CD14-positive monocyte (primary cell): ENCODE measurements around the gene PPP1R13B. TPM values are rescaled to one million over a fixed set of nuclear protein-coding genes. Genes with fewer than 3 reads are reported as not detected.
A peak's percentile ranks its signal among the peaks of the same experiment; 100 is the strongest.

Source experiments
- DNase-seq, 3 donors: peaks; one replicate each; pipeline ENCODE4 v3.0.0-alpha.2; 2011 to 2022
- H2AFZ ChIP-seq: 2 replicates; pipeline ENCODE4 v1.6.0; 2012; ENCODE audit warnings: mild to moderate bottlenecking, low read depth, low read length, inconsistent platforms; ENCODE audit not compliant: insufficient read depth, poor library complexity, severe bottlenecking
- H3K27ac ChIP-seq, 2 donors: 1 replicate in 1 of 2; 2 replicates in 1 of 2; pipeline ENCODE4 v1.5.1; 2012 to 2013; ENCODE audit warnings: low read length in 2 of 2, control low read depth in 1 of 2, inconsistent platforms in 1 of 2, low read depth in 1 of 2, mild to moderate bottlenecking in 1 of 2
- H3K27me3 ChIP-seq, 2 donors: one replicate each; pipeline versions ENCODE4 v1.6.0 to v1.6.1; 2011 to 2013; ENCODE audit warnings: low read length in 2 of 2; ENCODE audit not compliant: control insufficient read depth in 2 of 2, insufficient read depth in 2 of 2
- H3K36me3 ChIP-seq, 2 donors: replicated peaks in 1 of 2; 1 replicate in 1 of 2; 2 replicates in 1 of 2; pipeline versions ENCODE4 v1.5.1 to v1.6.1; 2012 to 2013; ENCODE audit warnings: low read length in 2 of 2, control low read depth in 1 of 2, inconsistent platforms in 1 of 2, mild to moderate bottlenecking in 1 of 2; ENCODE audit not compliant: insufficient read depth in 2 of 2, control insufficient read depth in 1 of 2
- H3K4me1 ChIP-seq, 2 donors: 1 replicate in 1 of 2; 2 replicates in 1 of 2; pipeline versions ENCODE4 v1.5.1 to v1.6.1; 2012 to 2013; ENCODE audit warnings: low read length in 2 of 2, control low read depth in 1 of 2, inconsistent platforms in 1 of 2, mild to moderate bottlenecking in 1 of 2, moderate library complexity in 1 of 2; ENCODE audit not compliant: insufficient read depth in 2 of 2, control insufficient read depth in 1 of 2
- H3K4me2 ChIP-seq: replicated peaks from 2 replicates; pipeline ENCODE3; 2012; ENCODE audit warnings: low read length, moderate library complexity, mild to moderate bottlenecking; ENCODE audit not compliant: poor library complexity, severe bottlenecking; ENCODE audit errors: extremely low read depth
- H3K4me3 ChIP-seq, 3 experiments: fragments of 200-600 bp in 1 of 3; sonication (generic) in 1 of 3; replicated peaks in 1 of 3; 1 replicate in 2 of 3; 2 replicates in 1 of 3; pipeline ENCODE4 v1.5.1; 2011 to 2013; ENCODE audit warnings: low read length in 3 of 3, mild to moderate bottlenecking in 3 of 3, control low read depth in 2 of 3, low read depth in 2 of 3, inconsistent platforms in 1 of 3, moderate library complexity in 1 of 3
- H3K79me2 ChIP-seq: 2 replicates; pipeline ENCODE4 v1.6.0; 2012; ENCODE audit warnings: mild to moderate bottlenecking, control low read depth, inconsistent platforms, low read length, moderate library complexity; ENCODE audit not compliant: insufficient read depth
- H3K9ac ChIP-seq: 2 replicates; pipeline ENCODE4 v1.6.0; 2017; ENCODE audit warnings: low read length, mild to moderate bottlenecking; ENCODE audit not compliant: insufficient read depth, poor library complexity, severe bottlenecking
- H3K9me3 ChIP-seq, 2 donors: replicated peaks in 1 of 2; 1 replicate in 1 of 2; 2 replicates in 1 of 2; pipeline versions ENCODE4 v1.5.1 to v1.6.1; 2012 to 2013; ENCODE audit warnings: low read length in 2 of 2, control low read depth in 1 of 2; ENCODE audit not compliant: control insufficient read depth in 1 of 2, insufficient read depth in 1 of 2
- H4K20me1 ChIP-seq: 2 replicates; pipeline ENCODE4 v1.6.0; 2012; ENCODE audit warnings: mild to moderate bottlenecking, low read length, control low read depth, moderate library complexity; ENCODE audit not compliant: insufficient read depth
- H3K27ac Mint-ChIP-seq, 7 donors: one replicate each; pipeline ENCODE4 v1.8.0; 2020; ENCODE audit warnings: mild to moderate bottlenecking in 7 of 7, mixed read lengths in 7 of 7, moderate library complexity in 6 of 7, inconsistent platforms in 2 of 7
- H3K27me3 Mint-ChIP-seq, 3 donors: one replicate each; pipeline ENCODE4 v1.8.0; 2021 to 2022; ENCODE audit warnings: low read depth in 3 of 3, mild to moderate bottlenecking in 3 of 3, mixed read lengths in 3 of 3, moderate library complexity in 3 of 3, inconsistent platforms in 1 of 3
- H3K36me3 Mint-ChIP-seq, 2 donors: one replicate each; pipeline ENCODE4 v1.8.0; 2020; ENCODE audit warnings: mixed read lengths in 2 of 2, inconsistent platforms in 1 of 2, mild to moderate bottlenecking in 1 of 2
- H3K4me1 Mint-ChIP-seq: one replicate; pipeline ENCODE4 v1.8.0; 2020; ENCODE audit warnings: mild to moderate bottlenecking, mixed read lengths
- H3K4me3 Mint-ChIP-seq, 2 donors: one replicate each; pipeline ENCODE4 v1.8.0; 2020; ENCODE audit warnings: mild to moderate bottlenecking in 2 of 2, mixed read lengths in 2 of 2, moderate library complexity in 1 of 2
- H3K9me3 Mint-ChIP-seq, 7 donors: one replicate each; pipeline ENCODE4 v1.8.0; 2020 to 2022; ENCODE audit warnings: mixed read lengths in 7 of 7, mild to moderate bottlenecking in 6 of 7, moderate library complexity in 6 of 7, inconsistent platforms in 2 of 7
- CTCF ChIP-seq: fragments of 200-600 bp; IDR thresholded peaks from one replicate; pipeline ENCODE4 v1.8.0; 2022; ENCODE audit warnings: antibody characterized with exemption, mild to moderate bottlenecking
- WGBS: methylation state at CpG from one replicate; pipeline ENCODE4 v1.1.5; 2013; ENCODE audit warnings: missing lambda C conversion rate; ENCODE audit not compliant: insufficient coverage; 5-methylcytosine and 5-hydroxymethylcytosine counted together
- intact Hi-C, 2 donors: fragments of 100-400 bp; cut with micrococcal nuclease; formaldehyde crosslinking; loops; one replicate each; pipeline versions ENCODE4 v1.15.0 to v1.15.1; 2023
- polyA plus RNA-seq, 3 donors: library from polyadenylated mRNA; depleted of rRNA in 1 of 3; unstranded in 2 of 3; stranded (reverse) in 1 of 3; fragments of 300-500 nt in 2 of 3; fragments of >200 nt in 1 of 3; fragmentation: Illumina TruSeq in 2 of 3; gene quantifications; 1 replicate in 2 of 3; 2 replicates in 1 of 3; pipeline ENCODE4 v1.2.3, GENCODE V29; 2012 to 2021

Gene PPP1R13B
- polyA plus RNA-seq, 3 donors, result 0.48 to 1.1 (median 0.99) TPM

- Histone ChIP-seq H3K4me3 (peak overlapping the region in 1 of 3 experiments; percentile 77), H3K79me2 (peaks cover 49% of the 10 kb centered on the region), H3K9me3 (no peaks in the 10 kb centered on the region), H2AFZ (no peak overlapping the region), H3K9ac (no peak overlapping the region), H3K4me1 (peaks cover 16 to 26% of the 10 kb centered on the region in 2 donors), H3K36me3 (no peaks in the 10 kb centered on the region), H3K4me2 (peak overlapping the region; percentile 85), H4K20me1 (peaks cover 51% of the 10 kb centered on the region), H3K27ac (no peak overlapping the region), H3K27me3 (no peaks in the 10 kb centered on the region)
- Mint-ChIP-seq H3K27me3 (peaks cover 0 to 2% (median 0%) of the 10 kb centered on the region in 3 donors), H3K4me1 (peaks cover 29% of the 10 kb centered on the region), H3K27ac (no peak overlapping the region), H3K36me3 (peaks cover 12 to 15% of the 10 kb centered on the region in 2 donors), H3K4me3 (peak overlapping the region; percentile 82 to 83), H3K9me3 (no peaks in the 10 kb centered on the region)
- DNase-seq, result no peak
- WGBS, result 85% methylated on average over 9 of the region's 17 CpGs
- intact Hi-C loops, result loop anchor here in 1 of 2 donors (5.0 kb wide), 1 partner anchor 90 kb away; the partner anchor contains the start of gene KLC1
- no peak for TF ChIP-seq CTCF
Observed at GRCh38 chr14:103716899-103717411, 130.4 kb downstream of the PPP1R13B start.

GRCh38 chr14:103716091-103716801 lies 131.1 kb downstream of the PPP1R13B start:
- Histone ChIP-seq H3K79me2 (peaks cover 49% of the 10 kb centered on the region), H3K36me3 (peaks cover 0 to 2% of the 10 kb centered on the region in 2 donors), H3K9ac (peak overlapping the region; percentile 70), H3K4me1 (peaks cover 16 to 26% of the 10 kb centered on the region in 2 donors), H4K20me1 (peaks cover 44% of the 10 kb centered on the region), H3K9me3 (no peaks in the 10 kb centered on the region), H2AFZ (peak overlapping the region; percentile 77), H3K27ac (peak overlapping the region in 1 of 2 donors; percentile 14), H3K4me3 (peak overlapping the region; percentile 42 to 77 (median 65)), H3K4me2 (peak overlapping the region; percentile 85), H3K27me3 (no peaks in the 10 kb centered on the region)
- Mint-ChIP-seq H3K27me3 (peaks cover 0 to 2% (median 0%) of the 10 kb centered on the region in 3 donors), H3K4me1 (peaks cover 29% of the 10 kb centered on the region), H3K27ac (peak overlapping the region in 2 of 7 donors; percentile 5 to 50), H3K4me3 (peak overlapping the region; percentile 82 to 83), H3K9me3 (no peaks in the 10 kb centered on the region), H3K36me3 (peaks cover 12 to 15% of the 10 kb centered on the region in 2 donors)
- intact Hi-C loops, result loop anchor here in 1 of 2 donors (5.0 kb wide), 1 partner anchor 89 kb away; the partner anchor contains the start of gene KLC1
- TF ChIP-seq CTCF, result no peak
- WGBS, result 4% methylated on average over 71 of the region's 72 CpGs
- peak in 2 of 3 donors; percentile 8 to 20 for DNase-seq
